HG03039 (cell line): ENCODE measurements around the gene MEF2C.
A peak's percentile ranks its signal among the peaks of the same experiment; 100 is the strongest.

Source experiments
- ATAC-seq: cut with Tn5 transposase; IDR thresholded peaks from one replicate; pipeline ENCODE4 v1.9.1; 2021; ENCODE audit warnings: mild to moderate bottlenecking, moderate library complexity; ENCODE audit not compliant: unreplicated experiment

MEF2C gene

DNA sequence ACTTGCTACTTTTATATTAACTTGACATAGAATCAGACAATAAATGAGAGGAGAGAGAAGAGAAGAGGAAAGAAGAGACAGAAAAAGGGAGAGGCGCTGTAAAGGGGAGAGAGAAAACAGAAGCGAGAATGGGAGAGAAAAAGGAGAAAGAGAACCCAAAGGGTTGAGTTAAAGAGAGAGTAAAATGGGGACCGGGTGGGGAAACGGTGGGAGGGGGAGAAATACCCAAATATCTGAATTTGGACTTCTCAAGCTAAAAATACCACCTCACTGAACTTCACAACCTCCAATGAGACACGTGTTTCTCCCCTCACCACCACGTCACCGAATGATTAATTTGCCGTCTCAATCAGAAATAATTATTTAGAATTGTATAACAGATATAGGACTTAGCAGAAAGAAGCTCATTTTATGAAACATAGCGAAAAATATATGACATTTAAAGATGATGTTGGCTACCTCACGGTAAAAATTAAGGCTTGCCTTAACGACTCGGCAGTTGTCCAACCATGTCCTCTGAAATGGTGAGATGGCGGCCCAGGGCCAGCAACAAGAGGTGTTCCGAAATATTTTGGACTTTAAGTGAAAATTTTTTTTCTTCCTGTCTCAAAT is 204.1 kb downstream of the MEF2C start:
- no peak for ATAC-seq

DNA sequence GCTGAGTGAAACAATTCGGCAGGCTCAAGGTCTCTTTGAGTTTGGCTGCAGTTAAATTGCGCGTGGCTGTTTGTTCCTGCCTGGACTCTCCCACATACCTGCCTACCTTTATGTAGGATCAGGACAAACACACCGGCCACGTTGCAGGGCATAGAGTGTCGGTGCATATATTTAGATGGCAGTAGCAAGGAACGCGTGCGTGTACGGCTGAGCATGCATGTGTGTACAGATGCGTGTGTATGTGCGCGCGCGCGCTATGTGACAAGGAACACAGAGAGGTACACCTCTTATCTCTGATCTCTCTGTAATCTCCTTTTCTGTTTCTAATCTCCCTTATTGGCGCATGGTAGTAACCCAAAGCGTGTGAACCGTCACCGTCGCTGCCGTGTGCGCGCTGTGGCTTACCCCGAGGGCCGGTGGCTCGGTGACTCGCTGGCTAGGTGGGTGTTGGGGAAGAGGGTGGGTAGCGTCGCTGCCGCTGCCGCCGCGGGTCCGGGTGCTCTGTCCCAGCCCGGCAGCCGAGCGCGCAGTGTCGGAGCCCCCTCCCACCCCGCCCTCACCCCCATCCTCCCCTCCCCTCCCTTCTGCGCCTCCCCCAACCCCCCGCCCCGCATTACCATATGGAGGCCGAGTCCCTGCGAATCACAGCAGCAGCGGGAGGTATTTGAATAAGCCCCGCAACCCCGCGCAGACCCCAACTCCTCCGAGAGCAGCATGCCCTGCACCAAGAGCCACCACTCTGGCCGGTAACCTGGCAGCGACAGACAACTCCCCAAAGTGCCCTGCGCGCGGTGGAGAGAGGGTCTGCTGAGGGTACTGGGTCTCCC is 204.8 kb downstream of the MEF2C start:
- ATAC-seq, result no peak

GRCh38 chr5:88677376-88677895 is 205.5 kb downstream of the MEF2C start:
- ATAC-seq, result no peak

GRCh38 chr5:88676637-88677375 is 206.2 kb downstream of the MEF2C start:
- ATAC-seq, result no peak

DNA sequence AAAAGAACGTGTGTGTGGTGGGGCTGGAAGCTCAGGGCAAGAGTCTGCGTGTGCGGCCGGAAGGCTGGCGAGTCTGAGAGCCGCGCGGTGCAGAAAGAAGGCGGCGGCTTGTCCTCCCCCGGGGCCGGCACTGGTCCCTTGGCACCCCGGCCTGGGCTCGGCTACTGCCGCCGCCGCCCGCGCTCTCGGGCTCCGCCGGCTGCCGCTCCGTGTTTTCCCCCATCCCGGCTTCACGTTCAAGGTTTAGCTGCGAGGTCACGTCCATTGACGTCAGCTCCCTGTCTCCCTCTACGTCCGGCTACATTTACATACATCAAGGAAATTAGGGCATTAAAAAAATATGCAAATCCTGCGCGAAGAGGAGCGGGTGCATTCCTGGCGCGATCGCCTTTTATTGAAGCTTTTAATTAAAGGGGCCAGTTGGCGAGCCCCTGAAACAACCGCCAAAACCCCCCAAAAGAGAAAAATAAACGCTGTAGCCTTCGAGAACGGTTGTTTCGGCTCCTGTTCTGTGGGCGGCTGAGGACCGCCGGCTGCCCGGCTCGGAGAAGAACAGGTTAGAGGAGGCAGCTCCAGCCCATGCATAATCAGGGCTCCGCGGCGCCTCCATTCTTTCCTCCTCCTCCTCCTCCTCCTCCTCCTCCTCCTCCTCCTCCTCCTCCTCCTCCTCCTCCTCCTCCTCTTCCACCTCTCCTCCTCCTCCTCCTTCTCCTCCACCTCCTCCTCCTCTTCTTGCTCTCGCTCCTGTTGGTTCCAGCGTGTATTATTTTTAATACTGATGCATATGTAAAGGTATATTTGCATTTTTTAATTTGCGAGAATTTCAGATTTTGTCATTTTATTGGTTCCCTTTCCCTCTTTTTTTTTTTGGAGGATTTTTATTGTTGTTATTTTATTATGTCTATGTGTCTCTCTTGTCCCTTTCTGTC is 207.0 kb downstream of the MEF2C start:
- peak; percentile 36 for ATAC-seq

GRCh38 chr5:88675168-88675707 is 207.7 kb downstream of the MEF2C start:
- peak; percentile 11 for ATAC-seq

DNA sequence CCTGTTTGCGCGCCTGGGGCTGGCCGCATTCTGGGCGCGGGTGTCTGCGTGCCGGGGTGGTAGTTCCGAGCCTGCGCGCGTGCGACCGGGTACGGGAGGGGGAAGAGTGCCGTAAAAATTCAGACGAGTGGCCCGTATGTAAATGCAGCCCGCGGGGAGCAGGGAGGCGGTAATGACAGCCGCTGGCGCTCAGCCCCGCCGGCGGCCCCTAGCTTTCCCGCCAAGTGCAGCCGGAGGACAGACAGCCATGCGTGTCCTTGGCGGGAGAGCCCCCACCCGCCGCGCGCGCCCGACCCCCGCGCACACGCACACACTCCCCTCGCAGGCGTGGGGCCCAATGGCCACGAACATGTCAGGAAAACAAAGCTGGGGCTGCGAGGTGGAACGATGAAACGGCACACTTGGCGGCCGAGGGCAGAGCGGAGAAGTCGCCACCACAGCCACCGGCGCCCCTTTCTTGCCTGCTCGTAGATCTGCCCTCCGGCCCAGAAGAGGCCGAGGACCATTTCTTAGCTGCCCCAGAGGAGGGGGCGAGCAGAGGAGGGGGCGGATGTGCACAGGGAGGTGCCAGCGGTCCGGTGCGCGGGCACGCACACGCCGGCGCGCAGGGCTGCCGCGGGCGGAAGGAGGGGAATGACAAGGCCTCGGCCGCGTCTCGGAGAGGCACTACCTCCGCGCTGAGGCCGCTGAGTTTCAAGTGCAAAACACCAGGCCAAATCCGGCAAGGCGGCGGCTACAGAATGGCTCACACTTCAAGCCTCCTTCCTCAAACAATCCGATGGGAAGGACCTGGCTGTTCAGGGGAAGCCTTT is 208.4 kb downstream of the MEF2C start:
- peak; percentile 63 for ATAC-seq

DNA sequence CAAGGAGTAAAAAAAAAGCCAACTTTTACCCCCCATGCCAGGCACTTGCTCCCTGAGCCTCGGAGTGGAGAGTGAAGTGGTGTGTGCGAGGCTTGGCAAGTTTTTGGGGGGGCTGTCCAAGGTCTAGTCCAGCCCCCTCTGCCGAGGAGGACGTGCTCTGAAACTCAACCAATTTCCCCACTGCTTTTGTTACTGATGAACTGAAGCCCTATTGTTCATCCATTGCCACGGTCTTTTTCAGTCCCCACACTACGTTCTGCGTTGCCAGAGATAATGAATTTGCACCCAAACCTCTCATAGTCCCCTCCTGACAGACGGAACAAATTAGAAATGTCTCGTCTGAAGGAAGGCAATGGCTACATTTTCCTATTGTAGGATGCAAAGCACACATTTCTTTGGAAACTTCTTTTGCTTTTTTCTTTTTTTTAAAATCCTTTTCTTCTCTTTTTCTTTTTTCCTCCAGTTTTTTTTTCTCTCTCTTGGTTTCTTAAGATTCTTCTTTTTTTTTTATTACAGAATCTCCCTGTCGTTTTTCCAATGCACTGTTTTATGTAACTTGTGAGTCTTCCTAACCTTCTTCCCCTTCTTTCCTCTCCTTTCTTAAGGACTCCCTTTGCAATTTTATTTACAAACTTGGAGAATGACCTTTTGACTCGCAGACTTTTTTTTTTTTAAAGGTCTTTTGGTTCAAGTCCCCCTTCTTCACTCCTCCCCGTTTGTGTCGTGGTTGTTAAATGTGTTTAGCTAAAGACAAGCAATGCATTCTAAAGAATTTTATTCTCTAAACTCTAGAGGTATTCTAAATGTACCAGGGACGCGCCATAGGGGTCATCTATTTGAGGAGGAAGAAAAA is 209.5 kb downstream of the MEF2C start:
- ATAC-seq, result no peak

DNA sequence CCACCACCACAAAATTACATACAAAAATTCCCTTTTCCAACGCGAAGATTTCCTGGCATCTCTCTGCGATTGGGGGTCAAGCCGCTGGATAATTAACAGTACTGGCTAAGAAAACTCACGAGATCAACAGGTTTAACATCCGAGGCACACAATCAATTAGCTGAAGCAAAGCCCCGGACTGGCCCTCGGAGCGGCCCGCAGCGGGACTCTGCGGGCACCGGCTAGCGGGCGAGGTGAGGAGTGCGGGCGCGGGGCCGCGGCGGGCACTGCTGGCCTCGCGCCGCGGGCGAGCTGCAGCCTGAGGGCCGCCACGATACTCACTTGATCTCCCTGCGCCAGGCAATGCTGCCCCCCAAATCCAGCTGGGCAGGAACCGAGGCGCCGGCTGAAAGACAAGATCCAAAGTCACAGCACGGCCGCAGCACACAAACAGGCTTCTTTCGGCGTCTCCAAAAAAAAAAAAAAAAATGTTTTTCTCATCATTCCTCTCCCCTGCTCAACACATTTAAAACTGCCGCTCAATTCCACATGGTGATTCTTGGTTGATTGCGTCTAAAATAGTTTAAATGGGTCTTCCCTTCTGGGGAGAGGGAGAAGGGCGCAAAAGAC is 210.2 kb downstream of the MEF2C start:
- no peak for ATAC-seq

DNA sequence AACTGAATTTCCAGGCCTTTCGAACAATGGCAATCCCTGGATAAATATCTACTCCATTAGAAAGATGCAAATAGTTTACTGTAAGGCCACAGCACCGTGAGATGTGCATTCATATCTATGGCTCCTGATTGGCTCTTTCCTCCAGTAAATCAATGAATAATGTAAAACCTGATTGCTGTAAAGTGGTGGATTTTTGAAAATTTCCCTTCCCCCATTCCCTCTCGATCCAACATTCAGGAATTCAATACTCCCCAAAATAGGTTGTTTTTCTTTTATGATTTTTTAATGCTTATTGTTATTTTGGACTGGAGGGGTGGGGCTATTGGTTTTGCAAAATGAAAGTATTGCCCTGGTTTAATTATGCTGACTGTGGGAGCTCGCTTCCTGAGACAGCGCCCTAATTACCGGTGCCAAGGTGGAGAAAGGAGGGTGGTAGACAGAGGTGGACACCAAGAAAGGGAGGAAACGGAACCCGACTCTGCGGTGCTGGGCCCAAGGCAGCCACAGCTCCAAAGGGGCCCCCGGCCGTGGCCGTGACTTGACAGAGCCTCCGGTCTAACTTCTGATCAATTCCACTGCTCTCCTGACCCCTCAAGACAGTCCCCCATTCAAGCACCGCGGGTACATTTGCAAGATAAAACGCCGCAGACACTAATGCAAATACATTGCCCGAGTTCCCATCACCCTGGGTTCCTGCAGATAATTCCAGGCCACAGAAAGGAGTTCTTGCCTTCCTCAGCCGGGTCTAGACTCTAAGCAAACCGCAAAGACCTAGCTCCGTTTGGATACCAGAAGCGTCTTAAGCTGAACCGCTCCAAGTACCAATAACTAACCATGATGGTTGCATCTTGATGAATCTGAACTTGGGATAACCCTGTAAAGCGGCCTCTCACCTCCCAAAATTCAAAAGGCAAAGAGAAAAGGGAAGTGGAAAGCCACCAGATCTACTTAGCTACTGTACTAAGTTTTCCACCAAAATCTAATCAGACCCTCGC is 211.2 kb downstream of the MEF2C start:
- no peak for ATAC-seq

DNA sequence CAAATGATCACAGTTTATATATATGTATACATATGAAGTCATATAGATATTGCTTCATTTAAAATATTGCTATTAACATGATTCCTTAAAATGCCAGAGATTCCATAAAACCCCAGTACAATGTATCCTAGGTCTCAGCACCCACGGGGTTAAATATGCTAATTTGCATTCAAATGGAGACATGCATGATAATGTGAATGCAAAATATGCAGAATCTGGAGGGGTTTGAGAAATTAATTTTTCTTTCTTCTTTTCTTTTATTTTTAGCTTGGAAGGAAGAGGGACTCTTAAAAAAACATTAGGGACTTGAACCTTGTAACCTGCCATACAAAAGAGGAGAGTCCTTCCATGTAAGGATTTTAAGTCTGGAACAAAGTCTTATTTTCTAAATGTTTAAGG is 211.9 kb downstream of the MEF2C start:
- ATAC-seq, result no peak

DNA sequence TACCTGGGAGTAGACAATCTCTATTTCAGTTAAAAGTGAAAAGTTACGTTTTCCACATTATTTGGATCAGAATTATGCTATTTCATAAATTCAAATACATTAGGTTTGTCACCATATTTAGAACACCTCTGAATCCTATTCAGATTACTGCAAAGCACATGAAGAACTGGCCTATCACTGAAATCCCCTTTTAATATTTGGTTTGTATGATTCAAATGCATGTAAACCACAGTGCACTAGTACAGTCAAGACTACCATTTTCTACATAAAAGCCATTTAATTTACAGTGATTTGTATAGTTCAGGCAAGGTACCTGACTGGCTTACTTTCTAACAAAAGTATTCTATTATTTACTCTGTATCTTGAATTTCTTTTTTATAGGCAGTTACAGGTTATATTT is 212.5 kb downstream of the MEF2C start:
- ATAC-seq, result no peak

DNA sequence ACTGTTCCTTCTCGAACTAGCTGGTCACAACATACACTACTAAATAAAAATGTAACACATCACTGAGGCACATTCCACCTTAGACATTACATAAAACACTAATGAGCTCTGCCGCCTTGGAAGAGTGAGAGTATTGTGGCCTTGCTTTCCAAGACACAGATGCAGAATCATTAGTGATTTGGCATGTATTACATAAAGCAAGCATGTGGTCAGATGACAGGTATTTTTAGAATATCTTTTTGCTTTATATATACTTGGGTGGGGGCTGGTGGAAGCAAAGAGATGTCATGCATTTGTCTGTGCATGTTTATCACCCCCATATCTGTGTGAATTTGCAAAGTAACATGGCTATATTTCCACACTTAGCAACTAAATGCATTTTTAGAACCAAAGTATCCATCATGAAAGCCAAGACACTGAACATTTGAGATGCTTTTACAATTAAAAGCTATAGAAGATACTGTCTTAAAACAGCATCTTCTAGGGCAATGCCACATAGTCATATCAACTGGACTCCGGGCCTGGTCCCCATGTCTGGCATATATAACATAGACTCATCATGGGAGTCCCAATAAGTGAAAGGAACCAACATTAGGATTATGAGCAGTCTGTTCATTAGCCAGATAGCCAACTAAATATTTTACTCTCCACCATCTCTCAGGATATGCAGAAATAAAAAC is 213.5 kb downstream of the MEF2C start:
- ATAC-seq, result no peak

DNA sequence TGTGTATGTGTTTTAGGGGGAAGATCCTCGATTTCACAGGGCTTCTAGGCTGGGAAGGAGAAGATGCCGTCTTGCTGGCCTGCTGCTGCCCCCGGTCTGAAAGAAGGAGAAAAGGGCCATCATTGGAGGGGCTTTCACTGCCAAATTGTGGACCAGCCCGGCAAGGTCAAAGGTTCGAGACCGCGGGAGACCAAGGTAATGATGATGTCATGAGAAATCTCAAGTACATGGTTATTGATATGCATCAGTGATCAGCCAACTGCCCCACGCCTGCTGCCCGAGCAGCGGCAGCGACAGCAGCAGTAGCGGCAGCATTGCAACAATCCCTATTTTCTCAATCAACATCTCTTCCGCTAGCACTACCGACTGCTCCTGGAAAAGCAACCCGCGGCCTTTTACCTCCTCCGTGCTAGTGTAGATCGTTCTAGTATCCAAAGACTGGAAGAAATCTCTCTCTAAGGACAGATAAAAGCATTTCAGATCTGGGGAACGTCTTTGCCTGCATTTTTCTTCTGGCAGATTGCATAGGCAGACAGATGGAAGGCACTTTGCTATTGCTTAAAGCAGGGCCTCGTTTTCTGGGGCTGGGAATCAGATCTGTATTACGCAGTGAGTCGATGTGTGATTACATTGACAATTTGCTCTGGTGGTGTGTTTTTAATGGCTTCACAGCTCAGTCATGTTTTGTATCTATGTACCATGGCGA is 215.3 kb downstream of the MEF2C start:
- peak; percentile 9 for ATAC-seq
